DOHH2 (cell line): ENCODE data around the gene EBF3.

Source experiments
- EZH2phosphoT487 ChIP-seq: fragments of 200-600 bp; sonication (generic); IDR thresholded peaks from 2 replicates; pipeline ENCODE4 v1.6.1; 2017; ENCODE audit warnings: borderline replicate concordance, mild to moderate bottlenecking, antibody characterized with exemption, low read length, moderate library complexity, mixed read lengths
- TF ChIP-seq, protein P1 (sequence below): fragments of 200-600 bp; sonication (generic); IDR thresholded peaks from one replicate; pipeline ENCODE4 v1.5.1; 2014; ENCODE audit warnings: antibody characterized with exemption, mild to moderate bottlenecking, low read depth, low read length; ENCODE audit not compliant: poor library complexity, severe bottlenecking

DNA sequence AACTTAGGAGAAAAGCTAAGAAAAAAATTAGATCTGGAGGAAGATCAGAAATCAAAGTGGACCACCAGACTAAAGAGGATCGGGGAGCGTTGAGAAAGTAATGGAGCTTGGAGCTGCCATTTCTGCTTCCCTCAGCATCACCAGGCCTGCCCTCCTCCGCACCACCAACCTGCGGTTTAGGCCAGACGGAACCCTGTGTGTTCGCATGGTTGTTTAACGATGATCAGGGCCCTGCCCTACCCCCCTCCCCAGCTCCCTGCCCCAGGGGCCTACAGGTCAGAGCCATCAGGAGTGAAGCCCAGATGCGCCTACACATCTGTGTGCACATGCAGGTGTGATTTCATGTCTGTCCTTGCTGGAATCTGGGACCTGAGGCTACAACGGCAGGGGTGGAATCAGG lies 45.7 kb downstream of the EBF3 start:
- TF ChIP-seq, protein P1, sequence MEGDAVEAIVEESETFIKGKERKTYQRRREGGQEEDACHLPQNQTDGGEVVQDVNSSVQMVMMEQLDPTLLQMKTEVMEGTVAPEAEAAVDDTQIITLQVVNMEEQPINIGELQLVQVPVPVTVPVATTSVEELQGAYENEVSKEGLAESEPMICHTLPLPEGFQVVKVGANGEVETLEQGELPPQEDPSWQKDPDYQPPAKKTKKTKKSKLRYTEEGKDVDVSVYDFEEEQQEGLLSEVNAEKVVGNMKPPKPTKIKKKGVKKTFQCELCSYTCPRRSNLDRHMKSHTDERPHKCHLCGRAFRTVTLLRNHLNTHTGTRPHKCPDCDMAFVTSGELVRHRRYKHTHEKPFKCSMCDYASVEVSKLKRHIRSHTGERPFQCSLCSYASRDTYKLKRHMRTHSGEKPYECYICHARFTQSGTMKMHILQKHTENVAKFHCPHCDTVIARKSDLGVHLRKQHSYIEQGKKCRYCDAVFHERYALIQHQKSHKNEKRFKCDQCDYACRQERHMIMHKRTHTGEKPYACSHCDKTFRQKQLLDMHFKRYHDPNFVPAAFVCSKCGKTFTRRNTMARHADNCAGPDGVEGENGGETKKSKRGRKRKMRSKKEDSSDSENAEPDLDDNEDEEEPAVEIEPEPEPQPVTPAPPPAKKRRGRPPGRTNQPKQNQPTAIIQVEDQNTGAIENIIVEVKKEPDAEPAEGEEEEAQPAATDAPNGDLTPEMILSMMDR = no peak
- no peak for TF ChIP-seq EZH2phosphoT487
